SK-N-SH treated with all-trans-retinoic acid at 6 μM for 48 hours (cell line): ENCODE measurements around the gene ETF1.

ENCODE experiments used
- ATAC-seq: fragments of 200-7000 bp; cut with Tn5 transposase; 3 replicates; pipeline ENCODE4 v1.9.1; 2020; ENCODE audit warnings: mild to moderate bottlenecking, moderate library complexity
- ARNTL ChIP-seq: fragments of 450-650 bp; formaldehyde crosslinking; IDR thresholded peaks from 2 replicates; pipeline ENCODE4 v1.5.0; 2020; ENCODE audit warnings: low read depth, mild to moderate bottlenecking, moderate library complexity, borderline replicate concordance
- BACH2 ChIP-seq: fragments of 250-450 bp; sonication (Bioruptor Pico); IDR thresholded peaks from 2 replicates; pipeline ENCODE4 v1.9.0; 2021; ENCODE audit warnings: mild to moderate bottlenecking, borderline replicate concordance
- CSDC2 ChIP-seq: fragments of 250-450 bp; sonication (Bioruptor Pico); IDR thresholded peaks from 2 replicates; pipeline ENCODE4 v1.5.0; 2020; ENCODE audit warnings: mild to moderate bottlenecking, moderate library complexity
- ESRRG ChIP-seq: fragments of 250-450 bp; sonication (Bioruptor Pico); IDR thresholded peaks from 2 replicates; pipeline ENCODE4 v1.6.1; 2021; ENCODE audit warnings: mild to moderate bottlenecking
- GLIS3 ChIP-seq: fragments of 250-450 bp; sonication (Bioruptor Pico); IDR thresholded peaks from 2 replicates; pipeline ENCODE4 v1.5.0; 2020; ENCODE audit warnings: mild to moderate bottlenecking, moderate library complexity
- ISL1 ChIP-seq: fragments of 250-450 bp; sonication (Bioruptor Pico); IDR thresholded peaks from 2 replicates; pipeline ENCODE4 v2.1.2; 2022; ENCODE audit warnings: mild to moderate bottlenecking, moderate library complexity
- OSR1 ChIP-seq: fragments of 250-450 bp; sonication (Bioruptor Pico); IDR thresholded peaks from 2 replicates; pipeline ENCODE4 v1.8.0; 2022; ENCODE audit warnings: moderate library complexity, mild to moderate bottlenecking, inconsistent platforms
- PPARA ChIP-seq: fragments of 250-450 bp; sonication (Bioruptor Pico); IDR thresholded peaks from 2 replicates; pipeline ENCODE4 v1.5.0; 2020; ENCODE audit warnings: mild to moderate bottlenecking, borderline replicate concordance
- SNAI2 ChIP-seq: fragments of 250-450 bp; sonication (Bioruptor Pico); IDR thresholded peaks from 2 replicates; pipeline ENCODE4 v1.5.0; 2020; ENCODE audit warnings: mild to moderate bottlenecking, moderate library complexity
- ZC3H10 ChIP-seq: fragments of 250-450 bp; sonication (Bioruptor Pico); IDR thresholded peaks from 2 replicates; pipeline ENCODE4 v1.5.1; 2021; ENCODE audit warnings: mild to moderate bottlenecking, moderate library complexity
- ZFP3 ChIP-seq: fragments of 250-450 bp; sonication (Bioruptor Pico); IDR thresholded peaks from 2 replicates; pipeline ENCODE4 v1.5.0; 2020; ENCODE audit warnings: mild to moderate bottlenecking, moderate library complexity
- ZFP30 ChIP-seq: fragments of 450-650 bp; formaldehyde crosslinking; IDR thresholded peaks from 2 replicates; pipeline ENCODE4 v1.5.0; 2022; ENCODE audit warnings: mild to moderate bottlenecking, moderate library complexity
- ZNF565 ChIP-seq: fragments of 450-650 bp; formaldehyde crosslinking; conservative IDR thresholded peaks from 2 replicates; pipeline ENCODE4 v1.5.0; 2020; ENCODE audit warnings: low read depth, mild to moderate bottlenecking, moderate library complexity
- ZNF70 ChIP-seq: fragments of 450-650 bp; formaldehyde crosslinking; IDR thresholded peaks from 2 replicates; pipeline ENCODE4 v1.5.0; 2020; ENCODE audit warnings: mild to moderate bottlenecking, moderate library complexity
- ZNF8 ChIP-seq: fragments of 450-650 bp; formaldehyde crosslinking; IDR thresholded peaks from 2 replicates; pipeline ENCODE4 v1.5.0; 2020; ENCODE audit warnings: mild to moderate bottlenecking, moderate library complexity
- TF ChIP-seq, protein P1 (sequence below): fragments of 250-450 bp; sonication (Bioruptor Pico); IDR thresholded peaks from 2 replicates; pipeline ENCODE4 v1.8.0; 2020; ENCODE audit warnings: mild to moderate bottlenecking, moderate library complexity, borderline replicate concordance
- TF ChIP-seq, protein P2 (sequence below): fragments of 250-450 bp; sonication (Bioruptor Pico); IDR thresholded peaks from 2 replicates; pipeline ENCODE4 v1.5.0; 2020; ENCODE audit warnings: mild to moderate bottlenecking, moderate library complexity
- TF ChIP-seq, protein P3 (sequence below): fragments of 250-450 bp; sonication (Bioruptor Pico); IDR thresholded peaks from 2 replicates; pipeline ENCODE4 v1.8.0; 2021; ENCODE audit warnings: low read depth, mild to moderate bottlenecking, moderate library complexity, borderline replicate concordance
- TF ChIP-seq, protein P4 (sequence below): fragments of 250-450 bp; sonication (Bioruptor Pico); IDR thresholded peaks from 2 replicates; pipeline ENCODE4 v1.5.1; 2020; ENCODE audit warnings: low read depth, mild to moderate bottlenecking, moderate library complexity

ETF1 gene

DNA sequence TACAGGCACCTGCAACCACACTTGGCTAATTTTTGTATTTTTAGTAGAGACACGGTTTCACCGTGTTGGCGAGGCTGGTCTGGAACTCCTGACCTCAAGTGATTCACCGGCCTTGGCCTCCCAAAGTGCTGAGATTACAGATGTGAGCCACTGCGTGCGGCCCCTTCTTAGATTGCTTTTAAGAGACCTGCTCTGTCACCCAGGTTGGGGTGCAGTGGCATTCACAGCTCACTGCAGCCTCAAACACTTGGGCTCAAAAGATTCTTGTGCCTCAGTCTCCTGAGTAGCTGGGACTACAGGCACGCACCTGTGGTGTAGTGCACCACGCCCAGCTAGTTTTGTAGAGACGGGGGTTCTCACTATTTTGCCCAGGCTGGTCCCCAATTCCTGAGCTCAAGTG is 21.2 kb upstream of the ETF1 start:
- ATAC-seq = no peak
- TF ChIP-seq ZNF565 (no peak), ESRRG (CRISPR knock-in tag) (no peak), GLIS3 (CRISPR knock-in tag) (no peak), CSDC2 (no peak), ZNF70 (CRISPR knock-in tag) (no peak)
- TF ChIP-seq, protein P1, sequence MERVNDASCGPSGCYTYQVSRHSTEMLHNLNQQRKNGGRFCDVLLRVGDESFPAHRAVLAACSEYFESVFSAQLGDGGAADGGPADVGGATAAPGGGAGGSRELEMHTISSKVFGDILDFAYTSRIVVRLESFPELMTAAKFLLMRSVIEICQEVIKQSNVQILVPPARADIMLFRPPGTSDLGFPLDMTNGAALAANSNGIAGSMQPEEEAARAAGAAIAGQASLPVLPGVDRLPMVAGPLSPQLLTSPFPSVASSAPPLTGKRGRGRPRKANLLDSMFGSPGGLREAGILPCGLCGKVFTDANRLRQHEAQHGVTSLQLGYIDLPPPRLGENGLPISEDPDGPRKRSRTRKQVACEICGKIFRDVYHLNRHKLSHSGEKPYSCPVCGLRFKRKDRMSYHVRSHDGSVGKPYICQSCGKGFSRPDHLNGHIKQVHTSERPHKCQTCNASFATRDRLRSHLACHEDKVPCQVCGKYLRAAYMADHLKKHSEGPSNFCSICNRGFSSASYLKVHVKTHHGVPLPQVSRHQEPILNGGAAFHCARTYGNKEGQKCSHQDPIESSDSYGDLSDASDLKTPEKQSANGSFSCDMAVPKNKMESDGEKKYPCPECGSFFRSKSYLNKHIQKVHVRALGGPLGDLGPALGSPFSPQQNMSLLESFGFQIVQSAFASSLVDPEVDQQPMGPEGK = no peak

DNA sequence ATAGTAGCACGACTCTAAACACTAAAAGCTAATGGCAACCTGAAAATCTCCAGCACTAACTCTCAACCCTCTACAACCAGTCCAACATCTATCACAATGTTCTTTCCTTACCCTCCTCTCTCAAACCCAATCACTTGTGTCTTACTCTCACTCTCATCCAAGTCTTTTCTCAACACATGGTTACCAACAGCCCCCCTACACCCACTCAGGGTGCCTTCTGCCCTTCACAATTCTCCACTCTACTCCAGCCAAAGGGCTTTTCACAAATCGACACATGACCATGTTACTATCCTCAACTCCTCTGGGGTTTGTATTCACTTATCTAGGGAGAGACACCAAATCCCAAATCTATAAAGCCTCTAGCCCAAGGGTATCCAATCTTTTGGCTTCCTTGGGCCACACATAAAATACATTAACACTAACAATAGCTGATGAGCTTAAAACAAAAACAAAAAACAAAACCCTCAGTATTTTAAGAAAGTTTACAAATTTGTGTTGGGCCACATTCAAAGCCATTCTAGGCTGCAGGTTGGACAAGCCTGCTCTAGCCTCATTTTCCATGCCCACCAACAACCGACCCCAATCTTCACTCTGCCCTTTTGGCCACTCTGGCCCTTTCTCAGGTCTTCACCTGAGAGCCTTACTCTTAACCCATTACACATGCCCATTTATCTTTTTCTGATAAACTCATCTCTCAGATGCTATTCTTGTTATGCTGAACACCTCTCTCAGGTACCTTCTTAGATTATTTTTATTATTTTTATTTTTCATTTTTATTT is 20.5 kb upstream of the ETF1 start:
- ATAC-seq = no peak
- TF ChIP-seq ZNF565 (no peak), ZC3H10 (CRISPR knock-in tag) (no peak), ARNTL (no peak), ZNF8 (CRISPR knock-in tag) (no peak), ZFP3 (CRISPR knock-in tag) (no peak), ZNF70 (CRISPR knock-in tag) (no peak), PPARA (no peak), GLIS3 (CRISPR knock-in tag) (no peak), OSR1 (CRISPR knock-in tag) (no peak), ZFP30 (CRISPR knock-in tag) (no peak)
- TF ChIP-seq, protein P1 = no peak
- TF ChIP-seq, protein P2, sequence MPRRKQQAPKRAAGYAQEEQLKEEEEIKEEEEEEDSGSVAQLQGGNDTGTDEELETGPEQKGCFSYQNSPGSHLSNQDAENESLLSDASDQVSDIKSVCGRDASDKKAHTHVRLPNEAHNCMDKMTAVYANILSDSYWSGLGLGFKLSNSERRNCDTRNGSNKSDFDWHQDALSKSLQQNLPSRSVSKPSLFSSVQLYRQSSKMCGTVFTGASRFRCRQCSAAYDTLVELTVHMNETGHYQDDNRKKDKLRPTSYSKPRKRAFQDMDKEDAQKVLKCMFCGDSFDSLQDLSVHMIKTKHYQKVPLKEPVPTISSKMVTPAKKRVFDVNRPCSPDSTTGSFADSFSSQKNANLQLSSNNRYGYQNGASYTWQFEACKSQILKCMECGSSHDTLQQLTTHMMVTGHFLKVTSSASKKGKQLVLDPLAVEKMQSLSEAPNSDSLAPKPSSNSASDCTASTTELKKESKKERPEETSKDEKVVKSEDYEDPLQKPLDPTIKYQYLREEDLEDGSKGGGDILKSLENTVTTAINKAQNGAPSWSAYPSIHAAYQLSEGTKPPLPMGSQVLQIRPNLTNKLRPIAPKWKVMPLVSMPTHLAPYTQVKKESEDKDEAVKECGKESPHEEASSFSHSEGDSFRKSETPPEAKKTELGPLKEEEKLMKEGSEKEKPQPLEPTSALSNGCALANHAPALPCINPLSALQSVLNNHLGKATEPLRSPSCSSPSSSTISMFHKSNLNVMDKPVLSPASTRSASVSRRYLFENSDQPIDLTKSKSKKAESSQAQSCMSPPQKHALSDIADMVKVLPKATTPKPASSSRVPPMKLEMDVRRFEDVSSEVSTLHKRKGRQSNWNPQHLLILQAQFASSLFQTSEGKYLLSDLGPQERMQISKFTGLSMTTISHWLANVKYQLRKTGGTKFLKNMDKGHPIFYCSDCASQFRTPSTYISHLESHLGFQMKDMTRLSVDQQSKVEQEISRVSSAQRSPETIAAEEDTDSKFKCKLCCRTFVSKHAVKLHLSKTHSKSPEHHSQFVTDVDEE (CRISPR knock-in tag) = no peak
- TF ChIP-seq, protein P3, sequence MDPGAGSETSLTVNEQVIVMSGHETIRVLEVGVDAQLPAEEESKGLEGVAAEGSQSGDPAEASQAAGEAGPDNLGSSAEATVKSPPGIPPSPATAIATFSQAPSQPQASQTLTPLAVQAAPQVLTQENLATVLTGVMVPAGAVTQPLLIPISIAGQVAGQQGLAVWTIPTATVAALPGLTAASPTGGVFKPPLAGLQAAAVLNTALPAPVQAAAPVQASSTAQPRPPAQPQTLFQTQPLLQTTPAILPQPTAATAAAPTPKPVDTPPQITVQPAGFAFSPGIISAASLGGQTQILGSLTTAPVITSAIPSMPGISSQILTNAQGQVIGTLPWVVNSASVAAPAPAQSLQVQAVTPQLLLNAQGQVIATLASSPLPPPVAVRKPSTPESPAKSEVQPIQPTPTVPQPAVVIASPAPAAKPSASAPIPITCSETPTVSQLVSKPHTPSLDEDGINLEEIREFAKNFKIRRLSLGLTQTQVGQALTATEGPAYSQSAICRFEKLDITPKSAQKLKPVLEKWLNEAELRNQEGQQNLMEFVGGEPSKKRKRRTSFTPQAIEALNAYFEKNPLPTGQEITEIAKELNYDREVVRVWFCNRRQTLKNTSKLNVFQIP (CRISPR knock-in tag) = no peak
- TF ChIP-seq, protein P4, sequence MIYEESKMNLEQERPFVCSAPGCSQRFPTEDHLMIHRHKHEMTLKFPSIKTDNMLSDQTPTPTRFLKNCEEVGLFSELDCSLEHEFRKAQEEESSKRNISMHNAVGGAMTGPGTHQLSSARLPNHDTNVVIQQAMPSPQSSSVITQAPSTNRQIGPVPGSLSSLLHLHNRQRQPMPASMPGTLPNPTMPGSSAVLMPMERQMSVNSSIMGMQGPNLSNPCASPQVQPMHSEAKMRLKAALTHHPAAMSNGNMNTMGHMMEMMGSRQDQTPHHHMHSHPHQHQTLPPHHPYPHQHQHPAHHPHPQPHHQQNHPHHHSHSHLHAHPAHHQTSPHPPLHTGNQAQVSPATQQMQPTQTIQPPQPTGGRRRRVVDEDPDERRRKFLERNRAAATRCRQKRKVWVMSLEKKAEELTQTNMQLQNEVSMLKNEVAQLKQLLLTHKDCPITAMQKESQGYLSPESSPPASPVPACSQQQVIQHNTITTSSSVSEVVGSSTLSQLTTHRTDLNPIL (CRISPR knock-in tag) = no peak

DNA sequence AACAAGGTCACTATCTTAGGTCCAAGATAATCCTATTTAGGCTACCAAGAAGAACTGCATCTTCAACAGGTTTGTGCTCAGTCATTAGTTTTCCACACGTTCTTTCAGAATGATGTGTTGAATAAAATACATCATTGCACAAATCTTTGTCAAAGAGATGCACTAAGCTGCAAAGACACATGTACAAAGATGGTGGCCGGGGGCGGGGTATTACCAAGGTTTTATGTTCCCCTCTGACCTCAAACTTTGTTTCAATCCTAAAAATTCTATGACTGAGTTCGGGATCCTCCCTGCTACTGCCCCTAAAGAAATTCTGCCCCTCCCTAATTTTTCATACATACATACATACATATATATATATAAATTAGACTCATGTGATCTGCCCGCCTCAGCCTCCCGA is 17.9 kb upstream of the ETF1 start:
- ATAC-seq = no peak
- no peak for TF ChIP-seq ZC3H10 (CRISPR knock-in tag)
- TF ChIP-seq ZNF70 (CRISPR knock-in tag) = no peak
- TF ChIP-seq, all 23 proteins: peak for 0

DNA sequence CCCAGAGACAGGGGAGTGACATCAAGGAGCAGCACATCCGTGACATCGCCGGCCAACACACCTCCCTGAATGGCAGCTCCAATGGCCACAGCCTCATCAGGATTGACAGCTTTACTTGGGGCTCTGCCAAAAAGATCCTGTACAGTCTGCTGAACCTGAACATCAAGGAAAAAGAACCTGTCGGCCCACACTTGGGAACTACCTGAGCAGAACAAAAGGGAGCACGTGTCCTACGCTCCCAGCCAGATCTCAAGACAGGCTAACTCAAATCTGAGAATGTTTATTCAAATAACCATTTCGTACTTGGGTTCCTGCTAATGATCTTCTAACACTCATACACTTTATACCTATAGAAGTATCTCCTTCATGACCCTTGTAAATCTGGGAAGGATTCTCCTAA is 16.9 kb upstream of the ETF1 start:
- no peak for TF ChIP-seq ISL1 (CRISPR knock-in tag)
- no peak for TF ChIP-seq ZNF8 (CRISPR knock-in tag)
- no peak for TF ChIP-seq BACH2
- no peak for TF ChIP-seq SNAI2 (CRISPR knock-in tag)
- TF ChIP-seq ARNTL = no peak
- ATAC-seq = no peak
